AG09319 (cell line): ENCODE data around the gene MMS19.

Experiments used
- DNase-seq: peaks from one replicate; pipeline ENCODE4 v3.0.0-alpha.2; 2010; ENCODE audit warnings: low read depth; ENCODE audit errors: extremely low read depth
- TF ChIP-seq, protein P1 (sequence below): IDR thresholded peaks from 2 replicates; pipeline ENCODE4 v1.5.1; 2011; ENCODE audit warnings: low read depth, mild to moderate bottlenecking, inconsistent platforms, low read length, moderate library complexity

The MMS19 gene

DNA sequence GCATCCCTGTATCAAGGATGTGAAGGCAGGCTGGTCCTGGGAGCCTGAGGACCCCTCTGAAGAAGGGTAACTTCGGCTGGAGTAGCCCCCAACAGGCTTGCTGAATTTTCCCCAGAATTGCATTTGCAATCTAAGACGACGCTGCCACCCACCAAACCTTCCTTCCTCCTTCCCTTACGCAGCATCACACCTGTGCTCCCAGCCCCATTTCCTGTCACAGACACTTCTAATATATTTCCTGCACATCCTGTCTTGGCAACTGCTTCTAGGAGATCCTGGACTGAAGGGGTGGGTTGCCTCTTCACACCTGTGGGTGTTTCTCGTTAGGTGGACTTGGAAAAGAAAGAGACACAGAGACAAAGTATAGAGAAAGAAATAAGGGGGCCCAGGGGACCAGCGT lies 81.7 kb downstream of the MMS19 start:
- TF ChIP-seq, protein P1, sequence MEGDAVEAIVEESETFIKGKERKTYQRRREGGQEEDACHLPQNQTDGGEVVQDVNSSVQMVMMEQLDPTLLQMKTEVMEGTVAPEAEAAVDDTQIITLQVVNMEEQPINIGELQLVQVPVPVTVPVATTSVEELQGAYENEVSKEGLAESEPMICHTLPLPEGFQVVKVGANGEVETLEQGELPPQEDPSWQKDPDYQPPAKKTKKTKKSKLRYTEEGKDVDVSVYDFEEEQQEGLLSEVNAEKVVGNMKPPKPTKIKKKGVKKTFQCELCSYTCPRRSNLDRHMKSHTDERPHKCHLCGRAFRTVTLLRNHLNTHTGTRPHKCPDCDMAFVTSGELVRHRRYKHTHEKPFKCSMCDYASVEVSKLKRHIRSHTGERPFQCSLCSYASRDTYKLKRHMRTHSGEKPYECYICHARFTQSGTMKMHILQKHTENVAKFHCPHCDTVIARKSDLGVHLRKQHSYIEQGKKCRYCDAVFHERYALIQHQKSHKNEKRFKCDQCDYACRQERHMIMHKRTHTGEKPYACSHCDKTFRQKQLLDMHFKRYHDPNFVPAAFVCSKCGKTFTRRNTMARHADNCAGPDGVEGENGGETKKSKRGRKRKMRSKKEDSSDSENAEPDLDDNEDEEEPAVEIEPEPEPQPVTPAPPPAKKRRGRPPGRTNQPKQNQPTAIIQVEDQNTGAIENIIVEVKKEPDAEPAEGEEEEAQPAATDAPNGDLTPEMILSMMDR = no peak
- DNase-seq = no peak

DNA sequence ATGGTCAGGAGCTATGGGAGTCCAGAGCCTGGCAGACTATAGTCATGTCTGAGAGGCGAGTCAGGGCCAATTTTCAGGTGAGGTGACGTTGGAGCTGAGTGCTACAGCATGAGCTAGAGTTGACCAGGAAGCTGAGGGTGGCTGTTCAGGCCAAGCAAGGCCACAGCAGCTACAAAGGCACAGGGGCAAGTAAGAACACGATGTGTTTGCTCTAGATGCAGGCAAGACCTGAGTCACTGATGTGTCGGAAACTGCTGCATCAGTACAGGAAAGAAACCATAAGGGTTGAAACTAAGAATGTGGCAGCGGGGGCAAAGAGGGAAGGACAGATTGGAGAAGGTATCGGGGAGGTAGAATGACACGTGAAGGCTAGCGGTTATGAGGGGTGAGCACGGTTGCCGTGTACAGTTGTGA lies 85.3 kb downstream of the MMS19 start:
- no peak for DNase-seq
- TF ChIP-seq, protein P1 = no peak

DNA sequence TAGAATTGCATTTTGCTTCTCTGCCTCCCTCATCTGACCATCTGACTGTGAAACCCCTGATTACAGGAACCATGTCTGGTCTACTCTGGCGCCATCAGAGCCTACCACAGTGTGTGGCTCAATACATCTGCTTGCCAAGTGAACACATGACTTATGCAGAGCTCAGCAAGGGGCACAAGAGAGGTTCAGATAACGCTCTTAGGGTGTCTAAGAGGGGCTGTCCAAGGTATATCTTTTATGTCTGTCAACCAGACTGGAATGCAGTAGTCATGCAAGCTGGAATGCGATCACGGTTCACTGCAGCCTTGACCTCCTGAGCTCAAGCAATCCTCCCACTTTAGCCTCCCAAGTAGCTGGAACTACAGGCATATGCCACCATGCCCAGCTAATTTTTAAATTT lies 86.8 kb downstream of the MMS19 start:
- TF ChIP-seq, protein P1 = no peak
- no peak for DNase-seq

DNA sequence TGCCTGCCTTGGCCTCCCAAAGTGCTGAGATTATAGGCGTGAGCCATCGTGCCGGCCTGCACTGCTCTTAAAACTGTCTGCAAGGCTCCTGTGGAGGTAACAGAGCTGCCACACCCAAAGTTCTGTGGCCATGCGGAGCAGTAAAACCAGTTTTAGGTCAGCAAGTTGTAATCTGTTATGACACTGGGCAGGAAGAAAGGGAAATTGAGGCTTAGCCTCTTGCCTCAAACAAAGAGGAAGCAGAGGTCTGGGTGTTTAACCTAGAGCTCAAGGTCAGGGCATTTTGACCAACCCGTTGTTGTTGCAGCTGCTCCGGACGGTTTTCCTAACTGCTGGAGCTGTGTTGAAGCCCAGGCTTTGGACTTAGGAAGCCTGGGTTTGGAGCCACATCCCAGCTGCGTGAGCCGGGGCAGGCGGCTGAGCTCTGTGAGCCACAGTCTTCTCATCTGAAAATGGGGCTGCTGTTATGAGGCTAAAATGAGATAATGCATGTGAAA lies 89.7 kb downstream of the MMS19 start:
- TF ChIP-seq, protein P1 = no peak
- no peak for DNase-seq
